Measurements from ENCODE around the gene SAFB2. TPM values are rescaled to one million over a fixed set of nuclear protein-coding genes. Genes with fewer than 3 reads are reported as not detected.

The SAFB2 gene
- total and polyA plus RNA-seq, 10 of the 15 experiments (the other 5 are each of a cell fraction or from before 2014, with no cell fraction given): 4.5 to 89.2 (median 42.9) TPM

DNA sequence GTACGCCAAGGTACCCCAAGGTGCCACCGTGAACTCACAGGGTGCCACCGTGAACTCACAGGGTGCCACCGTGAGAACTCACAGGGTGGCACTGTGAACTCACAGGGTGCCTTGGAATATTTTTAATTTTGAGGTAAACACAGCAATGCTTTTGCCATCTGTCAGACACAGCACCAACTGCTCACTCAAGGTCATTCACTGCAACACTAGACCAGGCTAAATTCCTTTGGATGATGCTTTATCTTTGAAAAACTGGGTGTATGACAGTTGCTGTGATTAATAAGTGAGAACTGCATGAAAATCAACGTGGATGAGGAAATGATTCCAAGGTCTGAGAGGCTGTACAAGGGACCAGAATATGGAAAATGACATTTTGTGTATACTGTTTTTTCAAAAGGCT is 18.9 kb downstream of the SAFB2 start:
- Histone ChIP-seq H3K79me2 (ENCODE audit: control insufficient read depth, insufficient read depth, low read length) (no peaks in the 10 kb centered on the region; the same call in none of the 2 replicates), H3K36me3 (ENCODE audit: control insufficient read depth in 2 of 2, insufficient read depth in 2 of 2, low read length in 1 of 2) (peaks cover 28 to 59% of the 10 kb centered on the region in 2 experiments), H3K9ac (ENCODE audit: control insufficient read depth, insufficient read depth, low read length) (no peak overlapping the region), H3K4me3 (no peak overlapping the region), H3K27me3 (replicated peaks in 1 of 2; ENCODE audit: control insufficient read depth in 2 of 2, insufficient read depth in 2 of 2, low read length in 1 of 2) (no peaks in the 10 kb centered on the region), H3K4me1 (ENCODE audit: control insufficient read depth, insufficient read depth, low read length) (no peaks in the 10 kb centered on the region), H3K9me3 (replicated peaks; ENCODE audit: control insufficient read depth, insufficient read depth, low read length) (no peaks in the 10 kb centered on the region), H3K4me2 (ENCODE audit: control insufficient read depth, insufficient read depth) (no peak overlapping the region), H3K27ac (ENCODE audit: control insufficient read depth, insufficient read depth) (no peak overlapping the region), H2AFZ (ENCODE audit: control insufficient read depth, low read depth, low read length) (no peak overlapping the region), H4K20me1 (ENCODE audit: control insufficient read depth, insufficient read depth) (no peaks in the 10 kb centered on the region; the same call in 1 of the 2 replicates)
- ChIA-PET POLR2A (no interaction called here), CTCF (interaction anchor here (1.8 kb wide), 1 partner anchor 15 kb away, joined by 4 read pairs; no protein-coding TSS in a partner anchor), RAD21 (ENCODE audit: unreplicated experiment) (no interaction called here), SMC1A (ENCODE audit: uncharacterized antibody, unreplicated experiment) (no interaction called here)
- no TSS peak for BruUV-seq (replicated peaks)
- no peak for DNase-seq (ENCODE audit: low read depth, low spot score)
- no peak for ATAC-seq
- in situ Hi-C loops (cut with MboI) (no loop called here), intact Hi-C loops (cut with micrococcal nuclease; ENCODE audit: unreplicated experiment) (no loop called here)
- no peak for TF ChIP-seq ZNF24 (IDR thresholded peaks at IDR 0.05)
- TF ChIP-seq FOS (IDR thresholded peaks at IDR 0.05; ENCODE audit: borderline replicate concordance, extremely low read depth, insufficient read length): no peak
- no peak for TF ChIP-seq TBL1XR1 (IDR thresholded peaks at IDR 0.05; ENCODE audit: low read depth, low read length)
- TF ChIP-seq DPF2 (IDR thresholded peaks at IDR 0.05): no peak
- TF ChIP-seq IRF3 (IDR thresholded peaks at IDR 0.05): no peak
- TF ChIP-seq ZNF622 (IDR thresholded peaks at IDR 0.05): no peak
- TF ChIP-seq HCFC1 (IDR thresholded peaks at IDR 0.05; ENCODE audit: low read length): no peak
- TF ChIP-seq RAD21 (IDR thresholded peaks at IDR 0.05; ENCODE audit: insufficient read depth, low read depth, low read length): no peak
- TF ChIP-seq MTA3 (IDR thresholded peaks at IDR 0.05; ENCODE audit: borderline replicate concordance, low read length): no peak
- no peak for TF ChIP-seq LARP7 (IDR thresholded peaks at IDR 0.05)
- WGBS (ENCODE audit: insufficient coverage, insufficient replicate concordance, low lambda C conversion rate, missing lambda C conversion rate): 99% methylated on average over 5 of the region's 5 CpGs
- no peak for FAIRE-seq
